ENCODE data around the gene ASCL1. TPM values are rescaled to one million over a fixed set of nuclear protein-coding genes. Genes with fewer than 3 reads are reported as not detected.
A peak's percentile ranks its signal among the peaks of the same experiment; 100 is the strongest.

ASCL1 gene
- total and polyA plus RNA-seq, 2 of the 13 experiments (the other 11 are each of a cell fraction or from before 2014, with no cell fraction given): not detected

GRCh38 chr12:102917026-102917787 lies 40.3 kb upstream of the ASCL1 start, which contains the start of gene PAH (continued):
- TF ChIP-seq TMF1 (CRISPR knock-in tag; IDR thresholded peaks at IDR 0.05; ENCODE audit: low read depth): 0 out of 2 replicates have a peak, but pooled peaks have one; percentile 55
- TF ChIP-seq NAIF1 (CRISPR knock-in tag; IDR thresholded peaks at IDR 0.05; ENCODE audit: borderline replicate concordance): no peak; the same call in 1 of the 2 replicates
- TF ChIP-seq ZNF713 (CRISPR knock-in tag; IDR thresholded peaks at IDR 0.05): no peak
- 0 out of 2 replicates have a peak, but pooled peaks have one; percentile 18 for TF ChIP-seq MAF1 (CRISPR knock-in tag; IDR thresholded peaks at IDR 0.05; ENCODE audit: borderline replicate concordance)
- TF ChIP-seq ESRRA (CRISPR knock-in tag; IDR thresholded peaks at IDR 0.05; ENCODE audit: low read depth): peak; percentile 40; the same call in 1 of the 2 replicates
- no peak; the same call in 1 of the 2 replicates for TF ChIP-seq KLF6 (CRISPR knock-in tag; IDR thresholded peaks at IDR 0.05)
- TF ChIP-seq ATM (IDR thresholded peaks at IDR 0.05; ENCODE audit: borderline replicate concordance): no peak
- TF ChIP-seq ZNF749 (CRISPR knock-in tag; IDR thresholded peaks at IDR 0.05; ENCODE audit: borderline replicate concordance): peak; percentile 60; the same call in 1 of the 2 replicates
- TF ChIP-seq ZNF510 (CRISPR knock-in tag; IDR thresholded peaks at IDR 0.05; ENCODE audit: low read depth): no peak
- peak; percentile 76 for TF ChIP-seq KDM2A (CRISPR knock-in tag; IDR thresholded peaks at IDR 0.05; ENCODE audit: borderline replicate concordance, low read depth)
- no peak for TF ChIP-seq PCBP2 (optimal IDR thresholded peaks at IDR 0.05; ENCODE audit: low read depth, low read length, poor library complexity, severe bottlenecking)
- TF ChIP-seq CREB1 (IDR thresholded peaks at IDR 0.05): peak; percentile 37; the same call in 1 of the 2 replicates
- TF ChIP-seq CREB1 (CRISPR knock-in tag; IDR thresholded peaks at IDR 0.05): peak; percentile 85
- TF ChIP-seq ATF7 (IDR thresholded peaks at IDR 0.05): no peak
- no peak; the same call in 1 of the 2 replicates for TF ChIP-seq ATF7 (CRISPR knock-in tag; IDR thresholded peaks at IDR 0.05)
- TF ChIP-seq ZNF275 (CRISPR knock-in tag; IDR thresholded peaks at IDR 0.05; ENCODE audit: borderline replicate concordance): no peak
- TF ChIP-seq FOXK1 (CRISPR knock-in tag; IDR thresholded peaks at IDR 0.05; ENCODE audit: borderline replicate concordance, low read depth): no peak; the same call in none of the 2 replicates
- TF ChIP-seq HIVEP1 (CRISPR knock-in tag; IDR thresholded peaks at IDR 0.05): peak; percentile 92; the same call in 1 of the 2 replicates
- TF ChIP-seq ZNF383 (CRISPR knock-in tag; IDR thresholded peaks at IDR 0.05; ENCODE audit: borderline replicate concordance): no peak
- peak; percentile 64; the same call in 1 of the 2 replicates for TF ChIP-seq PHF8 (CRISPR knock-in tag; IDR thresholded peaks at IDR 0.05)
- no peak for TF ChIP-seq MTF1 (CRISPR knock-in tag; IDR thresholded peaks at IDR 0.05)
- no peak for TF ChIP-seq ATF5 (CRISPR knock-in tag; IDR thresholded peaks at IDR 0.05; ENCODE audit: low read depth)
- peak; percentile 83 for TF ChIP-seq KLF12 (CRISPR knock-in tag; IDR thresholded peaks at IDR 0.05; ENCODE audit: borderline replicate concordance)
- TF ChIP-seq TBX3 (IDR thresholded peaks at IDR 0.05; ENCODE audit: borderline replicate concordance): no peak
- no peak for TF ChIP-seq RORA (CRISPR knock-in tag; IDR thresholded peaks at IDR 0.05)
- TF ChIP-seq ZNF761 (CRISPR knock-in tag; conservative IDR thresholded peaks at IDR 0.05): no peak
- no peak for TF ChIP-seq CHCHD3 (CRISPR knock-in tag; IDR thresholded peaks at IDR 0.05)
- no peak for TF ChIP-seq SMAD9 (CRISPR knock-in tag; IDR thresholded peaks at IDR 0.05)
- peak; percentile 59; the same call in 1 of the 2 replicates for TF ChIP-seq ZNF225 (CRISPR knock-in tag; IDR thresholded peaks at IDR 0.05)
- TF ChIP-seq ZNF672 (CRISPR knock-in tag; IDR thresholded peaks at IDR 0.05): no peak
- no peak for TF ChIP-seq SKI (IDR thresholded peaks at IDR 0.05; ENCODE audit: partially characterized antibody)
- TF ChIP-seq RARG (CRISPR knock-in tag; IDR thresholded peaks at IDR 0.05; ENCODE audit: low read depth): no peak

Measured in HepG2 (cell line).